Chondrocyte (in vitro differentiated cells): ENCODE measurements around the gene ADAMTS13. TPM values are rescaled to one million over a fixed set of nuclear protein-coding genes. Genes with fewer than 3 reads are reported as not detected.

Experiments
- DNase-seq: peaks from one replicate; pipeline ENCODE4 v3.0.0; 2021; ENCODE audit warnings: mixed read lengths, low spot score
- H3K27ac Mint-ChIP-seq: one replicate; pipeline ENCODE4 v1.8.0; 2021; ENCODE audit warnings: mild to moderate bottlenecking, moderate library complexity, mixed read lengths; ENCODE audit not compliant: unreplicated experiment
- H3K27me3 Mint-ChIP-seq: 2 replicates; pipeline ENCODE4 v1.8.0; 2021; ENCODE audit warnings: low read depth, mixed read lengths
- H3K36me3 Mint-ChIP-seq: 2 replicates; pipeline ENCODE4 v1.8.0; 2021; ENCODE audit warnings: low read depth, mixed read lengths
- H3K4me1 Mint-ChIP-seq: 2 replicates; pipeline ENCODE4 v1.8.0; 2021; ENCODE audit warnings: low read depth, mild to moderate bottlenecking, mixed read lengths
- H3K4me3 Mint-ChIP-seq: one replicate; pipeline ENCODE4 v1.8.0; 2021; ENCODE audit warnings: mild to moderate bottlenecking, moderate library complexity, mixed read lengths; ENCODE audit not compliant: unreplicated experiment
- H3K9me3 Mint-ChIP-seq: 2 replicates; pipeline ENCODE4 v1.8.0; 2021; ENCODE audit warnings: low read depth, mixed read lengths
- total RNA-seq: library from RNA; stranded (reverse); gene quantifications from 3 replicates; pipeline ENCODE4 v1.2.1, GENCODE V29; 2021
- TF ChIP-seq, protein P1 (sequence below): fragments of 200-600 bp; sonication (generic); IDR thresholded peaks from 2 replicates; pipeline ENCODE4 v1.5.0; 2021; ENCODE audit warnings: antibody characterized with exemption, mild to moderate bottlenecking, moderate library complexity

ADAMTS13 gene
- total RNA-seq, 1 donor from 2014 or later = 5.7 TPM

DNA sequence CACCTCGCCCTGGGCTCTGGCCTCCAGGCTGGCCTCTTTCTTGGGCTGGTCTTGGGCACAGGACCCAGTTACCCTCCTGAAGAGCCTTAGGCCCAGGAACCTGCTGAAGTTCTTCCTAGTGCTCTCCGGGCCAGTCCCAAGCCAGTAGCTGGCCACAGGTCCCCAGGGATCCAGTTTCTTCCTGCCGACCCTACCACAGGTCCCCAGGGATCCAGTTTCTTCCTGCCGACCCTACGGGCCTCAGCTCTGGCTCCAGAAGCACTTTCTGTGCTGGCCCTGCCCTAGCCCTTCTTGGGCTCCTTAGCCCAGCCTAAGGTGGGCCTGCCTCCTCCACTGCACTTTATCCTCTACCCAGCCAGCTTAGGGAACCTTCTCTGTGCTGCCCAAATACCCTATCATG lies 19.4 kb downstream of the ADAMTS13 start:
- H3K4me1 Mint-ChIP-seq = no peaks in the 10 kb centered on the region
- no peaks in the 10 kb centered on the region for H3K9me3 Mint-ChIP-seq
- no peak overlapping the region for H3K27ac Mint-ChIP-seq
- H3K4me3 Mint-ChIP-seq = no peak overlapping the region
- H3K27me3 Mint-ChIP-seq = peaks cover 9% of the 10 kb centered on the region
- TF ChIP-seq, protein P1, sequence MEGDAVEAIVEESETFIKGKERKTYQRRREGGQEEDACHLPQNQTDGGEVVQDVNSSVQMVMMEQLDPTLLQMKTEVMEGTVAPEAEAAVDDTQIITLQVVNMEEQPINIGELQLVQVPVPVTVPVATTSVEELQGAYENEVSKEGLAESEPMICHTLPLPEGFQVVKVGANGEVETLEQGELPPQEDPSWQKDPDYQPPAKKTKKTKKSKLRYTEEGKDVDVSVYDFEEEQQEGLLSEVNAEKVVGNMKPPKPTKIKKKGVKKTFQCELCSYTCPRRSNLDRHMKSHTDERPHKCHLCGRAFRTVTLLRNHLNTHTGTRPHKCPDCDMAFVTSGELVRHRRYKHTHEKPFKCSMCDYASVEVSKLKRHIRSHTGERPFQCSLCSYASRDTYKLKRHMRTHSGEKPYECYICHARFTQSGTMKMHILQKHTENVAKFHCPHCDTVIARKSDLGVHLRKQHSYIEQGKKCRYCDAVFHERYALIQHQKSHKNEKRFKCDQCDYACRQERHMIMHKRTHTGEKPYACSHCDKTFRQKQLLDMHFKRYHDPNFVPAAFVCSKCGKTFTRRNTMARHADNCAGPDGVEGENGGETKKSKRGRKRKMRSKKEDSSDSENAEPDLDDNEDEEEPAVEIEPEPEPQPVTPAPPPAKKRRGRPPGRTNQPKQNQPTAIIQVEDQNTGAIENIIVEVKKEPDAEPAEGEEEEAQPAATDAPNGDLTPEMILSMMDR = no peak
- DNase-seq = no peak
- H3K36me3 Mint-ChIP-seq = no peaks in the 10 kb centered on the region

DNA sequence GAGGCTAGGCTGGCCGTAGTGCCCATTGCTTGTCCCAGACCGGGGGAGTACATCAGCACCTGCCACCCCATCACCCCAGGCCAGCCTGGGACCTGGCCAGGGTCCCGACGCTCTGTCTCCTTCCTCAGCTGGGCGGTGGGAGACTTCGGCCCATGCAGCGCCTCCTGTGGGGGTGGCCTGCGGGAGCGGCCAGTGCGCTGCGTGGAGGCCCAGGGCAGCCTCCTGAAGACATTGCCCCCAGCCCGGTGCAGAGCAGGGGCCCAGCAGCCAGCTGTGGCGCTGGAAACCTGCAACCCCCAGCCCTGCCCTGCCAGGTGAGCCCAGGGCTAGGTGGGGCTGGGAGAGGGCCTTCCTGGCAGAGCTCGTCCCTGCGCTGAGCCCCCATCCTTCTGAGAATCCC lies 21.1 kb downstream of the ADAMTS13 start:
- peaks cover 12% of the 10 kb centered on the region for H3K27me3 Mint-ChIP-seq
- H3K4me3 Mint-ChIP-seq = no peak overlapping the region
- no peaks in the 10 kb centered on the region for H3K9me3 Mint-ChIP-seq
- DNase-seq = no peak
- no peaks in the 10 kb centered on the region for H3K36me3 Mint-ChIP-seq
- TF ChIP-seq, protein P1 = no peak
- no peak overlapping the region for H3K27ac Mint-ChIP-seq
- no peaks in the 10 kb centered on the region for H3K4me1 Mint-ChIP-seq

DNA sequence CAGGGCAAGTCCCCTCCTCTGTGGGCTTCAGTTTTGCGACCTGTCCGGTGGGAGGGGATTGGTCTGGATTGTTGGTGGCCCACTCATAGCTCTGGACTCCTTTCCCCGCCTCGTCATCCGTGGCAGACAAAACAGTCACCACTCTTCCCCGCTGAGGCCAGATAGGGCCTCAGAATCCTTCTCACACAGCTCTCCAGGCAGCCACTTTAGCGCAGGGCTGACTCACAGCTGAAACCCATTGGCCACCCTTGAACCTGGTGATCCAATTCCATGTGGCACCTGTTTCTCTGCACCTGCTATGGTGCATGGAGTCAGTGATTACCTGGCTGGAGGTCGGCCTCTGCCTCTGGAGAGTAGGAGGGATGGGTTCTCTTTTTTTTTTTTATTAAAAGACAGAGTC lies 21.8 kb downstream of the ADAMTS13 start:
- no peak overlapping the region for H3K27ac Mint-ChIP-seq
- peaks cover 12% of the 10 kb centered on the region for H3K27me3 Mint-ChIP-seq
- DNase-seq = no peak
- no peaks in the 10 kb centered on the region for H3K4me1 Mint-ChIP-seq
- H3K36me3 Mint-ChIP-seq = no peaks in the 10 kb centered on the region
- TF ChIP-seq, protein P1 = no peak
- no peak overlapping the region for H3K4me3 Mint-ChIP-seq
- H3K9me3 Mint-ChIP-seq = no peaks in the 10 kb centered on the region

DNA sequence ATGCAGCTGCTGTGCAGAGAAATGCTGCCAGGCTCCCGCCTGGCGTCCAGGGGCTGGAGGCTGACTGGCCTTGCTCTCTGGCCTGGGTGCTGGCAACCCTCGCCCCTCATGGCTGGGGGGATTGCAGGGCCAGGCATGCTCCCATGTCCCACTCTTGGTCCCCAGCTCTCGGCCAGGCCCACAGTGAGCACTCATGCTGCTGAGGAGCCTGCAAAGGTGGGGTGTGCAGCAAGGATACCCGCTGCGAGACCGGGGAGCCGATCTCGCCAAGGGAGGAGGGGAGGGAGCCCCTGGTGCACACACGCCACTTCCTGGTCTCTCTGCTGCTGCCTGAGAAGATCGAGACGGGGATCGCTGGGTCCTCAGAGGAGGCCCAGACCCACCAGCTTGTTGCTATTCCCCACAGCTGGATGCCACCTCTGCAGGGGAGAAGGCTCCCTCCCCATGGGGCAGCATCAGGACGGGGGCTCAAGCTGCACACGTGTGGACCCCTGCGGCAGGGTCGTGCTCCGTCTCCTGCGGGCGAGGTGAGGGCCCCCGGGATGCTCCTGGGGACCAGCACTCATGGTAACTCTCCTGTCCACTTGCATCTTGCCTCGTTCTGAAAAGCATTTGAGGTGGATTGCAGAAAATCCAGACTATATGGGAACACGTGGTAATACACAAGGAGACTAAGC lies 23.3 kb downstream of the ADAMTS13 start:
- no peak overlapping the region for H3K4me3 Mint-ChIP-seq
- H3K36me3 Mint-ChIP-seq = no peaks in the 10 kb centered on the region
- no peaks in the 10 kb centered on the region for H3K9me3 Mint-ChIP-seq
- H3K27me3 Mint-ChIP-seq = peaks cover 12% of the 10 kb centered on the region
- TF ChIP-seq, protein P1 = no peak
- no peak for DNase-seq
- no peaks in the 10 kb centered on the region for H3K4me1 Mint-ChIP-seq
- no peak overlapping the region for H3K27ac Mint-ChIP-seq

DNA sequence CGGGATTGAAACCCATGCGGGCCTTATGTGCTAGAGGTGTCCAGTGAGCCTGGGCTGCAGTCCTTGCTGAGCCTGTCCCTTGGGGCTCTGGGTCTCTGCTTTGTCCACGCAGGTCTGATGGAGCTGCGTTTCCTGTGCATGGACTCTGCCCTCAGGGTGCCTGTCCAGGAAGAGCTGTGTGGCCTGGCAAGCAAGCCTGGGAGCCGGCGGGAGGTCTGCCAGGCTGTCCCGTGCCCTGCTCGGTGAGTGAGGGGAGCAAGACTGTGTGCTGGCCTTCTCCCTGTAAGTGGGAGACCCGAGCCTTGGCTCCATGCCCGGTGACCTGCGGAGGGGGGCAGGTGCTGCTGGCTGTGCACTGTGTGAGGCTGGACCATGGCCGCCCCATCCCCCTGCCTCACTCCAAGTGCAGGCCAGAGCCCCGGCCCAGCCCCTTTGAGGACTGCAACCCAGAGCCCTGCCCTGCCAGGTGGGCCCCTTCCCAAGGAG lies 26.4 kb downstream of the ADAMTS13 start:
- Mint-ChIP-seq H3K27me3 (peaks cover 12% of the 10 kb centered on the region), H3K27ac (no peak overlapping the region), H3K36me3 (no peaks in the 10 kb centered on the region), H3K4me3 (no peak overlapping the region), H3K4me1 (no peaks in the 10 kb centered on the region), H3K9me3 (no peaks in the 10 kb centered on the region)
- TF ChIP-seq, protein P1 = no peak
- DNase-seq = peak; percentile 94
